ENCODE results near the gene HECW1.

- TF ChIP-seq EZH2 (IDR thresholded peaks at IDR 0.05; ENCODE audit: insufficient read depth, poor library complexity, severe bottlenecking) (no peak), EZH2phosphoT487 (IDR thresholded peaks at IDR 0.05; ENCODE audit: insufficient read depth, low read depth) (no peak)
These were observed 603 bp upstream of the HECW1 start for GRCh38 chr7:43111630-43112458.
